ENCODE data around the gene NR6A1. TPM values are rescaled to one million over a fixed set of nuclear protein-coding genes. Genes with fewer than 3 reads are reported as not detected.

Gene NR6A1
- total and polyA plus RNA-seq, 5 donors from 2014 or later = 0.05 TPM; not detected in 4

GRCh38 chr9:124673063-124673462, 98.0 kb downstream of the NR6A1 start:
- Mint-ChIP-seq H3K9me3 (no peaks in the 10 kb centered on the region), H3K36me3 (no peaks in the 10 kb centered on the region), H3K4me3 (no peak overlapping the region), H3K27me3 (peaks cover 39% of the 10 kb centered on the region), H3K4me1 (peaks cover 0 to 12% (median 6%) of the 10 kb centered on the region in 4 donors), H3K27ac (no peak overlapping the region)
- ATAC-seq (ENCODE audit: low read depth in 2 of 2) (no peak), DNase-seq (peak in 1 of 3 donors; percentile 52)
- Histone ChIP-seq H3K9me3 (ENCODE audit: control insufficient read depth in 2 of 2, low read length in 2 of 2) (no peaks in the 10 kb centered on the region), H3K4me3 (ENCODE audit: low read depth, low read length) (no peak overlapping the region), H3K27me3 (ENCODE audit: control insufficient read depth, insufficient read depth, low read length) (peaks cover 15% of the 10 kb centered on the region), H3K4me1 (ENCODE audit: control insufficient read depth, insufficient read depth, low read length, poor library complexity, severe bottlenecking) (no peaks in the 10 kb centered on the region), H3K36me3 (ENCODE audit: control insufficient read depth, insufficient read depth, low read length) (no peaks in the 10 kb centered on the region), H3K27ac (ENCODE audit: insufficient read depth, low read length, poor library complexity, severe bottlenecking) (no peak overlapping the region)

DNA sequence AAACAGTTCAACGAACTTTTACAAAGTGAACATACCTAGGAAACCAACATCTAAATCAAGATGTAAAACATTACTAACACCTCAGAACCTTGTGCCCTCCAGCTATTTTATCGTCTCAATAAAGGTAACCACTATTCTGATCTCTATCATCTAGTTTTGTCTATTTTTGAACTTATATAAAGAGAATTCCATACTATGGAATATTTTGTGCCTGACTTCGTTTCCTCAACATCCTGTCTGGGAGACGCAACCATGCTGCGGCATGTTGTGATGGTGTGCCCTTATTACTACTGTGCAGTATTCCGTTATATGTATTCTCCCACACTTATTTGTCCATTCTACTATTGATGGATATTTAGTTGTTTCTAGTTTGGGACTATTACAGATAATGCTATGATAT, 99.2 kb downstream of the NR6A1 start:
- Mint-ChIP-seq H3K27me3 (peaks cover 34% of the 10 kb centered on the region), H3K36me3 (no peaks in the 10 kb centered on the region), H3K9me3 (no peaks in the 10 kb centered on the region), H3K4me1 (peaks cover 0 to 12% (median 6%) of the 10 kb centered on the region in 4 donors), H3K27ac (no peak overlapping the region), H3K4me3 (no peak overlapping the region)
- Histone ChIP-seq H3K27me3 (ENCODE audit: control insufficient read depth, insufficient read depth, low read length) (peaks cover 11% of the 10 kb centered on the region), H3K4me1 (ENCODE audit: control insufficient read depth, insufficient read depth, low read length, poor library complexity, severe bottlenecking) (no peaks in the 10 kb centered on the region), H3K4me3 (ENCODE audit: low read depth, low read length) (no peak overlapping the region), H3K36me3 (ENCODE audit: control insufficient read depth, insufficient read depth, low read length) (no peaks in the 10 kb centered on the region), H3K27ac (ENCODE audit: insufficient read depth, low read length, poor library complexity, severe bottlenecking) (no peak overlapping the region), H3K9me3 (ENCODE audit: control insufficient read depth in 2 of 2, low read length in 2 of 2) (no peaks in the 10 kb centered on the region)
- ATAC-seq (ENCODE audit: low read depth in 2 of 2) = no peak
- DNase-seq = no peak

- Histone ChIP-seq H3K9me3 (ENCODE audit: control insufficient read depth in 2 of 2, low read length in 2 of 2) (no peaks in the 10 kb centered on the region), H3K36me3 (ENCODE audit: control insufficient read depth, insufficient read depth, low read length) (no peaks in the 10 kb centered on the region), H3K27ac (ENCODE audit: insufficient read depth, low read length, poor library complexity, severe bottlenecking) (no peak overlapping the region), H3K27me3 (ENCODE audit: control insufficient read depth, insufficient read depth, low read length) (peaks cover 13% of the 10 kb centered on the region), H3K4me1 (ENCODE audit: control insufficient read depth, insufficient read depth, low read length, poor library complexity, severe bottlenecking) (no peaks in the 10 kb centered on the region), H3K4me3 (ENCODE audit: low read depth, low read length) (no peak overlapping the region)
- H3K9me3 Mint-ChIP-seq = peaks cover 0 to 5% (median 0%) of the 10 kb centered on the region in 7 donors
- H3K4me1 Mint-ChIP-seq = peaks cover 0 to 2% (median 0%) of the 10 kb centered on the region in 4 donors
- H3K27me3 Mint-ChIP-seq = peaks cover 19% of the 10 kb centered on the region
- H3K27ac Mint-ChIP-seq = no peak overlapping the region
- no peaks in the 10 kb centered on the region for H3K36me3 Mint-ChIP-seq
- ATAC-seq (ENCODE audit: low read depth in 2 of 2) (no peak), DNase-seq (no peak)
- H3K4me3 Mint-ChIP-seq = no peak overlapping the region
Observed at GRCh38 chr9:124666642-124667041, 104.5 kb downstream of the NR6A1 start.

DNA sequence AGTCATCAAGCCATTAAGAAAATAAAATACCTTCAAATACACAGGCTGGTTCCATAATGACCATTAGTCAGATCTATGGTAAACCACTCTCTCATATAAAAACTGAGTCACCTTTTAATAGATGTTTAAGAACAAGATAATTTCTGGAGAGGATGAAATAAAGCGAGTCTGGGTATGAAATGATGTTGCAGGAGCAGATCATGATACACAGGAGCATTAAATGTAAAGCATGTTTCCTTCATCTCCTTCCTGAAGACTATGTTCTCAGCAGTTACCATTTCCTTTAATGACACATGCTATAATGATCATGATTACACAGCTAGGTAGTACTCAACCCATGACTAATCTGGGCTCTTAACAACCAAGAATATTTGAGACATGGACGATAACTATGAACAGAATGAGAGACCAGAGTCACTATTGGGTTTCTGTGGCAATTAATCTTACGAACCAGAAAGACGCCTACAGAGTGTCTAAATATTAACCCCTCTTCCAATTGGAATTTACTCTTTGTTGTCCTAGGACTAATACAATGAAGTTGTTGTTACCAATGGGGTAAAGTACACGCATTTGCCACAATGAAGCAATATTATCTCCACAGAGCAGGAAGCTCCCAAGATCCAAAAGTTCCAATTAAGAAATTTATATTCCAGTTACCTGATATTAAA, 105.6 kb downstream of the NR6A1 start:
- Histone ChIP-seq H3K36me3 (ENCODE audit: control insufficient read depth, insufficient read depth, low read length) (no peaks in the 10 kb centered on the region), H3K27ac (ENCODE audit: insufficient read depth, low read length, poor library complexity, severe bottlenecking) (no peak overlapping the region), H3K9me3 (ENCODE audit: control insufficient read depth in 2 of 2, low read length in 2 of 2) (no peaks in the 10 kb centered on the region), H3K27me3 (ENCODE audit: control insufficient read depth, insufficient read depth, low read length) (peaks cover 22% of the 10 kb centered on the region), H3K4me3 (ENCODE audit: low read depth, low read length) (no peak overlapping the region), H3K4me1 (ENCODE audit: control insufficient read depth, insufficient read depth, low read length, poor library complexity, severe bottlenecking) (no peaks in the 10 kb centered on the region)
- H3K9me3 Mint-ChIP-seq = peaks cover 0 to 5% (median 0%) of the 10 kb centered on the region in 7 donors
- no peak overlapping the region for H3K4me3 Mint-ChIP-seq
- H3K27me3 Mint-ChIP-seq = peaks cover 25% of the 10 kb centered on the region
- no peak overlapping the region for H3K27ac Mint-ChIP-seq
- H3K36me3 Mint-ChIP-seq = no peaks in the 10 kb centered on the region
- ATAC-seq (ENCODE audit: low read depth in 2 of 2) (no peak), DNase-seq (no peak)
- peaks cover 0 to 3% (median 0%) of the 10 kb centered on the region in 4 donors for H3K4me1 Mint-ChIP-seq

GRCh38 chr9:124664143-124664542, 107.0 kb downstream of the NR6A1 start:
- Histone ChIP-seq H3K4me3 (ENCODE audit: low read depth, low read length) (no peak overlapping the region), H3K36me3 (ENCODE audit: control insufficient read depth, insufficient read depth, low read length) (no peaks in the 10 kb centered on the region), H3K4me1 (ENCODE audit: control insufficient read depth, insufficient read depth, low read length, poor library complexity, severe bottlenecking) (peaks cover 4% of the 10 kb centered on the region), H3K27me3 (ENCODE audit: control insufficient read depth, insufficient read depth, low read length) (peaks cover 31% of the 10 kb centered on the region), H3K9me3 (ENCODE audit: control insufficient read depth in 2 of 2, low read length in 2 of 2) (no peaks in the 10 kb centered on the region), H3K27ac (ENCODE audit: insufficient read depth, low read length, poor library complexity, severe bottlenecking) (no peak overlapping the region)
- Mint-ChIP-seq H3K4me3 (peak overlapping the region in 1 of 4 donors; percentile 54), H3K4me1 (peaks cover 0 to 12% (median 8%) of the 10 kb centered on the region in 4 donors), H3K36me3 (no peaks in the 10 kb centered on the region), H3K27me3 (peaks cover 38% of the 10 kb centered on the region), H3K9me3 (peaks cover 0 to 5% (median 0%) of the 10 kb centered on the region in 7 donors), H3K27ac (no peak overlapping the region)
- ATAC-seq (ENCODE audit: low read depth in 2 of 2) (no peak), DNase-seq (no peak)

GRCh38 chr9:124663046-124663961, 107.8 kb downstream of the NR6A1 start:
- Histone ChIP-seq H3K4me3 (ENCODE audit: low read depth, low read length) (no peak overlapping the region), H3K27ac (ENCODE audit: insufficient read depth, low read length, poor library complexity, severe bottlenecking) (no peak overlapping the region), H3K4me1 (ENCODE audit: control insufficient read depth, insufficient read depth, low read length, poor library complexity, severe bottlenecking) (peaks cover 4% of the 10 kb centered on the region), H3K9me3 (ENCODE audit: control insufficient read depth in 2 of 2, low read length in 2 of 2) (no peaks in the 10 kb centered on the region), H3K27me3 (ENCODE audit: control insufficient read depth, insufficient read depth, low read length) (peaks cover 28% of the 10 kb centered on the region), H3K36me3 (ENCODE audit: control insufficient read depth, insufficient read depth, low read length) (no peaks in the 10 kb centered on the region)
- DNase-seq (no peak), ATAC-seq (ENCODE audit: low read depth in 2 of 2) (no peak)
- peaks cover 47% of the 10 kb centered on the region for H3K27me3 Mint-ChIP-seq
- no peak overlapping the region for H3K4me3 Mint-ChIP-seq
- H3K27ac Mint-ChIP-seq = no peak overlapping the region
- no peaks in the 10 kb centered on the region for H3K36me3 Mint-ChIP-seq
- H3K9me3 Mint-ChIP-seq = peaks cover 0 to 5% (median 0%) of the 10 kb centered on the region in 7 donors
- H3K4me1 Mint-ChIP-seq = peaks cover 0 to 21% (median 16%) of the 10 kb centered on the region in 4 donors

- H3K9me3 ChIP-seq (ENCODE audit: control insufficient read depth in 2 of 2, low read length in 2 of 2) = no peaks in the 10 kb centered on the region
- peaks cover 30% of the 10 kb centered on the region for H3K27me3 ChIP-seq (ENCODE audit: control insufficient read depth, insufficient read depth, low read length)
- H3K27me3 Mint-ChIP-seq = peaks cover 49% of the 10 kb centered on the region
- H3K9me3 Mint-ChIP-seq = peaks cover 0 to 5% (median 0%) of the 10 kb centered on the region in 7 donors
- no peak overlapping the region for H3K27ac ChIP-seq (ENCODE audit: insufficient read depth, low read length, poor library complexity, severe bottlenecking)
- no peaks in the 10 kb centered on the region for H3K36me3 Mint-ChIP-seq
- no peak for DNase-seq
- H3K4me3 Mint-ChIP-seq = no peak overlapping the region
- H3K4me1 Mint-ChIP-seq = peaks cover 0 to 26% (median 22%) of the 10 kb centered on the region in 4 donors
- ATAC-seq (ENCODE audit: low read depth in 2 of 2) = no peak
- H3K4me1 ChIP-seq (ENCODE audit: control insufficient read depth, insufficient read depth, low read length, poor library complexity, severe bottlenecking) = peaks cover 4% of the 10 kb centered on the region
- H3K4me3 ChIP-seq (ENCODE audit: low read depth, low read length) = no peak overlapping the region
- no peak overlapping the region for H3K27ac Mint-ChIP-seq
- no peaks in the 10 kb centered on the region for H3K36me3 ChIP-seq (ENCODE audit: control insufficient read depth, insufficient read depth, low read length)
Observed at GRCh38 chr9:124662561-124662960, 108.5 kb downstream of the NR6A1 start.
